Effector CD8-positive, alpha-beta T cell (primary cell): ENCODE measurements around the gene SYCN.
A peak's percentile ranks its signal among the peaks of the same experiment; 100 is the strongest.
"Not testable (repeated sequence)": the region's sequence is repeated elsewhere in the genome, so short reads cannot be mapped to it uniquely, and the experiment has no call there.

Source experiments
- DNase-seq: peaks from one replicate; lab custom pipeline; 2025; lab: John Stamatoyannopoulos, UW
- total RNA-seq, 4 experiments: gene quantifications; one replicate each; lab custom pipeline; 2026; lab: John Stamatoyannopoulos, UW

Gene SYCN, protein sequence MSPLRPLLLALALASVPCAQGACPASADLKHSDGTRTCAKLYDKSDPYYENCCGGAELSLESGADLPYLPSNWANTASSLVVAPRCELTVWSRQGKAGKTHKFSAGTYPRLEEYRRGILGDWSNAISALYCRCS
- 0 reads per million in 4 experiments for total RNA-seq

DNA sequence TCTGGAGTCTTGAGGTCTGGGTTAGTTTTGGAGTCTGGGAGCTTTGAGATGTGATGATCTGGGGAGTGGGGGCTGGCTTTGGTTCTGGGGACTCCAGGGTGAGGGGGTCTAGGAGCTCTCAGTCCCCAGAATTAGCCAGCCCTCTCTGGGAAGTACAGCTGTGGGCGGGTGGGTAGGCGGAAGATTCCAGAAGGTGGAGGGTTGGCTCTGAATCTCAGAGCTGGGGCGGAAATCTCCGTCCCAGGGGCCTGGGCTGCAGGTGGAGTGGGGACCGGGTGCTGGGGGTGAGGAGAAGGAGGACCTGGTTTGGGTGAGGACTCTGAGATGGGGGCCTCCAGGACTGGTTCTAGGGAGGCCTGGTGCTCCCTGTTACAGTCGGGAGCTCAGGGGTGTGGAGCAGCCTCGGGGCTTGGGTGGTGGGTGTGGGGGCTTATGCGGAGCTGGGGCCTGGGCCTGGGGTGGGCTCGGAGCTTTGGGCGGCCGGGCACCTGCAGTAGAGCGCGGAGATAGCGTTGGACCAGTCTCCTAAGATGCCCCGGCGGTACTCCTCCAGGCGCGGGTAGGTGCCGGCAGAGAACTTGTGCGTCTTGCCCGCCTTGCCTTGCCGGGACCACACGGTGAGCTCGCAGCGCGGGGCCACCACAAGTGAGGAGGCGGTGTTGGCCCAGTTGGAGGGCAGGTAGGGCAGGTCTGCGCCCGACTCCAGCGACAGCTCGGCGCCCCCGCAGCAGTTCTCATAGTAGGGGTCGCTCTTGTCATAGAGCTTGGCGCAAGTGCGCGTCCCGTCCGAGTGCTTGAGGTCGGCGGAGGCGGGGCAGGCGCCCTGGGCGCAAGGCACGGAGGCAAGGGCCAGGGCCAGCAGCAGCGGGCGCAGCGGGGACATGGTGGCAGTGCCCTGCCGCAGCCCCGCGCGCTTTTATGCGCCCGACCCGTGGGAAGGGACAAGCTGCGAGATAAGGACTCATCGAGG, at the start of gene SYCN:
TSS of gene SYCN (minus strand) at position 892 of the 970 bp plus-strand sequence. CDS start at position 883, 9 bp downstream.
- no peak for DNase-seq

DNA sequence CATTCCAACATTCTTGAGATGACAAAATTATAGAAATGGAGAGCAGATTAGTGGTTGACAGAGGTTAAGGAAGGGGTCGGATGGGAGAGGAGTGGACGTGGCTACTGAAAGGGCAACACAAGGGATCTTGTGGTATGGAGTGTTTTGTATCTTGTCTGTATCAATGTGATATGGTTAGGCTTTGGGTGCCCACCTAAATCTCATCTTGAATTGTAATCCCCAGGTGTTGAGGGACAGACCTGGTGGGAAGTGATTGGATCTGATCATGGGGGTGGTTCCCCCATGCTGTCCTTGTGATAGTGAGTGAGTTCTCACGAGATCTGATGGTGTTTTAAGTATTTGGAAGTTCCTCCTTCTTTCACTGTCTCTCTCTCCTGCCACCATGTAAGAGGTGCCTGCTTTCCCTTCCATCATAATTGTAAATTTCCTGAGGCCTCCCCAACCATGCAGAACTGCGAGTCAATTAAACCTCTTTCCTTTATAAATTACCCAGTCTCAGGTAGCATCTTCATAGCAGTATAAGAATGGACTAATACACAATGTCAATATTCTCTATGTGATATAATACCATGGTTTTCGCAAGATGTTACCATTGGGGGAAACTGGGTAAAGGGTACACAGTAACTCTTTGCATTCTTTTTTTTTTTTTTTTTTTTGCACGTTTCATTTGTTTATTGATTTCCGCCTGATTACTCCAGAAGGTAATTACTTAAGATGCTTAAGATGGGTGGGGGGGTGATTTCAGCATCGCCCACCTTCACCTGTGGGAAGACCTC, 49.5 kb upstream of the SYCN start:
- DNase-seq, result no peak

DNA sequence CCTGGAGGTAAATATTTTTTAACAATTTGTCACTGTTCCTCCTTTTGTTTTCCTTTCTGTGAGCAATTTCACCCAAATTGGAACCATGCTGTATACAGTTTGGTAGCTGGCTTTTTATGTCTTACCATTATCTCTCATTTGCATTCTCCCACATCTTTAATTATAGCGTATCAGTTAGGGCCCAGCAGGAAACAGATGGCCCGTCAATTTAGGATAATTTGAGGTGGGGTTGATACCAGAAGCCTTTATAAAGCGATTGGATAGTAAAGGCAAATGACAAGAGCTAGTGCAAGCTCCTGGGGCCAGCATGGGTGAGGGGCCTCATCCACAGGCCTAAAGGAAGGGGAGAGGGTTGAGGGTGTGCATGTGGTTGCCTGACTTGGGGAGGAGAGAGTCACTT, 48.4 kb upstream of the SYCN start:
- no peak for DNase-seq

DNA sequence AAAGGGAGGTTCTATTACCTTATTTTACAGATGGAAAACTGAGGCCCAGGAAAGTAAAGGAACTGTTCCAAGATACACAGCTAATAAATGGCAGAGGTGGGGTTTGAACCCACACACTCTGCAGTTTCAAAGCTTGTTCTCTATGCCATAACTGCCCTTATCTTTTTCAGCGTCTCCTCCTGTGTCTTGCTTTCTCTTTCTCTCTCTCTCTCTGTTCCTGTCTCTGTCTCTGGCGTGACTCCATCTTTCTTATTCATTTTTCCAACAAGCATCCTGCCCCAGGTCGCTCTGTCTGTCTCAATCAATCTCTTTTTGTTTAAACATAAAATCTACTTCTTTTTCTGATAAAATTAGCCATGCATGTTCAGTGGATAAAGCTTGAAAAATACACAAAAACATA, 47.8 kb upstream of the SYCN start:
- DNase-seq, result no peak

DNA sequence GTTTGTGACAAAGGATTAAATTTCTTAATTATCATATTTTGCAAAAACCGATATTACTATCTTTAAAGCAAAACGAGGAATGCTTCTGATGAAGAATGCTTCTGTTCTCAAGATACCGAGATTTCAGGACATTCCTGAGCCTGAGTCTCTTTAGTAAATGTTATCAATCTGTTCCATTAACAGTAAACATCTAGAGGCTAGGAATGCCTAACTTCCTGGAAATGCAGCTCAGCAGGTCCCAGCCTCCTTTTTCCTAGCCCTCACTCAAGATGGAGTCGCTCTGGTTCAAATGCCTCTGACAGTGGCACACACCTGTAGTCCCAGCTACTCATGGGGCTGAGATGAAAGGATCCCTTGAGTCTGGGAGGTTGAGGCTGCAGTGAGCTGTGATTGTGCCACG, 47.0 kb upstream of the SYCN start:
- no peak for DNase-seq

DNA sequence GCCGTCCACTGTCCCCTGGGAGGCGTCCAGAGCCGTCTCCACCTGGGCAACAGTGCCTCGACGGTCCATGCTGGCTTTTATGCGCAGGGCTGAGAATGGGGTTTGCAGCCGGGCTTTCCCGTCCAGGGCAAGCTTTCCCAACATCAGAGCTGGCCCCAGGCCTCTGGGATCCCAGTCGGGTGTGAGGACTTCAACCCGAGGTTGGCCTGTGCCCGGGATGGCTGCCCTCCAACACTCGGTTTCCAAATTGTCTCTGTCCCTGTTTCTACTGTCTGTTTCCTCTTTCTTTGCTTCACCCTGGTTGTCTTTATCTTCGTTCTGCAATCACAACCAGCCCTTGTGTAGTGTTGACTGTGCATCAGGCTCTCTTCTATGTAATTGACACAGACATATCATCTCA, 44.7 kb upstream of the SYCN start, which contains the start of gene IFNL4:
TSS of gene IFNL4 (minus strand) at position 51 of the 400 bp plus-strand sequence.
- no peak for DNase-seq

DNA sequence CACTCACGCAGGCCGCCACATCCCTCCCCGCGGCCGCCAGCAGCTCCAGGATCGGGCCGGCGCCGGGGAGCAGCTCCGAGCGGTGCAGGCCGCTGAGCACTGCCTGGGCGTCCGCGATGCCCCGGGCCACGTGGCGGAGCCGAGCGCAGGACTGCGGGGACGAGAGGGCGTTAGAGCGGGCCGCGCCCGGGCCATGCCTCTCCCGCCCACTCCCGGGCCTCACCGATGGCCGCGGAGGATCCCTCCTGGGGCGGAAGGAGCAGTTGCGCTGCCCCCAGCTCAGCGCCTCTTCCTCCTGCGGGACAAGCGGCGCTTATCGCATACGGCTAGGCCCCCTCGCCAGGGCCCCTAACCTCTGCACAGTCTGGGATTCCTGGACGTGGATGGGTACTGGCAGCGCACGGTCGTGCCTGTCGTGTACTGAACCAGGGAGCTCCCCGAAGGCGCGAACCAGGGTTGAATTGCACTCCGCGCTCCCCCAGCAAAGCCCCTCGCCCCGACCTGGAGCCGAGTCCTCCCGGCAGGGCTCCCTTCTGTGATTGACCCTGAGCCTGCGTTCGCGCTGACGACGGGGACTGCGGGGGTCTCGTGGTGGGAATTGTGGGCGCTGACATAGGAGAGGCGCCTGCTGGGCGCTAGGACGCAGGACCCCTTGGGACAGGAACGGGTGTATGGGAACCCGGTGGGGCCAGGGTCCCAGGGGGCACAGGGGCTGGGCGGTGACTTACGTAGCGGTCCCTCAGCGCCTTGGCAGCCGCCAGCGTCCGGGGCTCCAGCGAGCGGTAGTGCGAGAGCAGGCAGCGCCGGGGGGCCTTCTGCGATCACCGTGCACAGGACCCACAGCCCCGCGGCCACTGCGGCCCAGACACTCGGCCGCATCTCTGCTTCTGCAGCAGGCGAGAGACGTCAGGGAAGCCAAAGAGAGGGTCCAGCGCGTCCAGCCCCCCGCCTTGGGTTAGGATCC, 43.9 kb upstream of the SYCN start:
- no peak for DNase-seq

DNA sequence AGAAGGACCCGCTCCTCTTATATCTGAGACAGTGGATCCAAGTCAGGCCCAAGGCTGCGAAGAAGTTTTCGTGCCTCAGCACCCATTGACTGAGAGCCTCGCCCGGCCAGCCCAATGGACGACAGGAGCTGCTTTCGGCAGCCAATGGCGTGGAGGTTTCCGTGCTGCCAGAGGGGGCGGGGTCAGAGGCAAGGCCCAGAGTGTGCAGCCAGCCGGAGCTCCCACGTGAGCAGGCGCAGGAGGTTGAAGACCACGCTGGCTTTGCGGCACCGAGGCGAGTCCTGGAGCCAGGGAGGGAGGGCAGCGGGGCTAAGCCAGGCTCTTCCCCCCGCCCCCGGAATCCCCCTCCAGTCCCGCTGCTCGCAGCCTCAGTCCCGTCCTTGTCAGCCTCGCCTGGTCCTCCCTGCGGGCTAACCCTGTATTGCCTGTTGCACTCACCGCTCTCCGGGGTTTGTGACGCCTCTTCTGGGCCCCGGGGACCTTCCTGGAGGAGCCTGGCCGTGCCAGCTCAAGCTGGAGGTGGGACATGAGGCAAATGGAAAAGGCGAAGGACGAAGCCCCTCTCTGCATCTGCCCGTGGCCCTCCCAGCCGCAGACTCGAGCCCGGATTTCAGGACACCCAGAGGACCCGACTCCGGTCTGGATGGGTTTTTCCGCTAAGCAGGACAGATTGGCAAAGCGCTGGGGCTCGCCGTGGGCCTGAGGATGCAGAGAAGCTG, 43.0 kb upstream of the SYCN start:
- DNase-seq, result no peak

DNA sequence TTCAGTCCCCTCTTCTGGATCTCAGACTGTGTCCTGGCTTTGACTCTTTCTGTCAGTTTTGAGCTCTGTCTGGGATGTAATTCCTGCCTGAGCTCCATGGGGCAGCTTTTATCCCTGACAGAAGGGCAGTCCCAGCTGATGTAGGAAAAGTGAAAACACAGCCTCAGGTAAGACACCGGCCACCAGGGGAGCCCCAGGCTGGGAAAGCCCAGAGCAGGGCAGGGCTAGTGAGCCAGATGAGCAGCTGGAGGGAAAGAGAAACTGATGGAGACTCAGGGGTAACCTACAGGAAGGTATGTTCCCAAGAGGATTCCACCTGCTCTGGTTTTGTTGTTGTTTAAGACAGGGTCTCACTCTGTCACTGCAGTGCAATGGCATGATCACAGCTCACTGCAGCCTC, 41.1 kb upstream of the SYCN start:
- not testable (repeated sequence) for DNase-seq

DNA sequence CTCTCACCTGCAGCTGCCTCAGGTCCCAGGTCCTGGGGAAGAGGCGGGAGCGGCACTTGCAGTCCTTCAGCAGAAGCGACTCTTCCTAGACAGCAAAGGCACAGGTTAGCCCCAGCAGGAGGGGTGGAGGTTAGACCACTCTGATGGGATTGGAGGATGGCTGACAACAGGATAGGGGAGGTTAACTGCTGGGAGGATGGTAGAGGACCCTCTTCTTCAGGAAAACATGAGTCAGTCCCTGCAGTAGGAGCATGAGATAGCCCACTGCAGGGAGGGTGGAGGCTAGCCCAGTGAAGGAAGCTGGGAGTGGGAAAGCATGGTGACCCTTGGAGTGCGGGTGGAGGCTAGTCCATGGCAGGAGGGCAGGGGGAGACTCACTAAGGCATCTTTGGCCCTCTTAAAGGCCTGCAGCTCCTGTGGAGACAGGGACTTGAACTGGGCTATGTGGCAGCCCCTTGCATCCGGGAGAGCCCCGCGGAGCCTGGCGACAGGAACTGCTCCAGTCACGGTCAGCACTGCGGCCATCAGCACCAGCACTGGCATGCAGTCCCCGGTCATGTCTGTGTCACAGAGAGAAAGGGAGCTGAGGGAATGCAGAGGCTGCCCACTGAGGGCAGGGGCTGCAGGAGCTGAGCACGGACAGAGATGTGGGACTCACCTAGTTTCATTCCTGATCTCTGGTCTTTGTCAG, 40.5 kb upstream of the SYCN start, which contains the start of gene IFNL3:
TSS of gene IFNL3 (minus strand) at position 597 of the 691 bp plus-strand sequence. CDS start at position 558, 39 bp downstream.
- not testable (repeated sequence) for DNase-seq

DNA sequence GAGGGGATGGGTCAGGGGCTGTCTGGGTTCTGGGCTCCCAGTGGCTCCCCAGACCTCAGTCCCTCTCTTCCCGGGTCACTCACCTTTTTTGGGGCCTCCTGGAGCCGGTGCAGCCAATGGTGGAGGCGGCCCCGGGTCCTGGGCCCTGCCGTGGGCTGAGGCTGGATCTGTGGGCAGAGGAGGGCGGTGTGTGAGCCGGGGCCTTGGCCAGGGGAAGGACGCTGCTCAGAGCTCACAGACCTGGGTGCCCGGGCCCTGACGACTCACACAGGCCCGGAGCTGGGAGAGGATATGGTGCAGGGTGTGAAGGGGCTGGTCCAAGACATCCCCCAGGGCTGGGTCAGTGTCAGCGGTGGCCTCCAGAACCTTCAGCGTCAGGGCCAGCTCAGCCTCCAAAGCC, 39.7 kb upstream of the SYCN start:
- DNase-seq, result not testable (repeated sequence)

DNA sequence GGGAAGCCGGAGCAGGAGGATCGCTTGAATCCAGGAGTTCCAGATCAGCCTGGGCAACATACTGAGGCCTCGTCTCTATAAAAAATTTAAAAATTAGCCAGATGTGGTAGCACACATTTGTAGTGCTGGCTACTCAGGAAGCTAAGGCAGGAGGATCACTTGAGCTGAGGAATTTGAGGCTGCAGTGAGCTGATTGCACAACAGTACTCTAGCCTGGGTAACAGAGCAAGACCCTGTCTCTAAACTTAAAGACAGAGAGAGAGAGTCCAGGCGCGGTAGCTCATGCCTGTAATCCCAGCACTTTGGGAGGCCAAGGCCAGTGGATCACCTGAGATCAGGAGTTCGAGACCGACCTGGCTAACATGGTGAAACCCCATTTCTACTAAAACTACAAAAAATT, 36.4 kb upstream of the SYCN start:
- no peak for DNase-seq

DNA sequence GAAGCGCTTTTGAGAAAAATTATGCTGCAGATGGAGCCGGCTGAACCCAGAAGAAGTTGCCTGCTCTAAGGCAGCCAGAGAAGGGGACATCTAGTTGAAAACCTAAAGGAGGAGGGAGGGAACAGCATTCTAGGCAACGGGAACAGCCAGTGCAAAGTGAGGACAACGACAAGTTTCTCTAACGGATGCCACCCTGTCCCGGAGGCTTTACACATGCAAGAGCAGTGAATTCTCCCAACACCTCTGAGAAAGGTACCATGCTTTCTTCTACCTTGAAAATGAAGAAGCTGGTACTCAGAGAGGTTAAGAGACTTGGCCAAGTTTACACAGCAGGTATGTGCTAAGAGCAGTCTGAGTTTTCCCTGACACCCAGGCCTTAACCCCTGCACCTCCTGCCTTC, 34.9 kb upstream of the SYCN start:
- DNase-seq, result no peak

DNA sequence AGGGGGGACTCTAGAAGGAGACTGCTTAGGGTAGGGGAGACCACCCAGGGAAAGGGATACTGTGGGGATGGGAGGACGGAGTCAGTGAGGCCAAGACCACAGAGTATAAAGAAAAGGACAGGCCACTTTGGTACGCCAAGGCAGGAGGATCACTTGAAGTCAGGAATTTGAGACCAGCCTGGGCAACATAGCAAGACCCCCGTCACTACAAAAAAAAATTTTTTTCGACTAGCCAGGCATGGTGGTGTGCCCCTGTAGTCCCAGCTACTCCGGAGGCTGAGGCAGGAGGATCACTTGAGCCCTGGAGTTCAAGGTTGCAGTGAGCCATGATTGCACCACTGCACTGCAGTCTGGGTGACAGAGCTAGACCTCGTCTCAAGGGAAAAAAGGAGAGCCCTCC, 34.1 kb upstream of the SYCN start:
- no peak for DNase-seq

DNA sequence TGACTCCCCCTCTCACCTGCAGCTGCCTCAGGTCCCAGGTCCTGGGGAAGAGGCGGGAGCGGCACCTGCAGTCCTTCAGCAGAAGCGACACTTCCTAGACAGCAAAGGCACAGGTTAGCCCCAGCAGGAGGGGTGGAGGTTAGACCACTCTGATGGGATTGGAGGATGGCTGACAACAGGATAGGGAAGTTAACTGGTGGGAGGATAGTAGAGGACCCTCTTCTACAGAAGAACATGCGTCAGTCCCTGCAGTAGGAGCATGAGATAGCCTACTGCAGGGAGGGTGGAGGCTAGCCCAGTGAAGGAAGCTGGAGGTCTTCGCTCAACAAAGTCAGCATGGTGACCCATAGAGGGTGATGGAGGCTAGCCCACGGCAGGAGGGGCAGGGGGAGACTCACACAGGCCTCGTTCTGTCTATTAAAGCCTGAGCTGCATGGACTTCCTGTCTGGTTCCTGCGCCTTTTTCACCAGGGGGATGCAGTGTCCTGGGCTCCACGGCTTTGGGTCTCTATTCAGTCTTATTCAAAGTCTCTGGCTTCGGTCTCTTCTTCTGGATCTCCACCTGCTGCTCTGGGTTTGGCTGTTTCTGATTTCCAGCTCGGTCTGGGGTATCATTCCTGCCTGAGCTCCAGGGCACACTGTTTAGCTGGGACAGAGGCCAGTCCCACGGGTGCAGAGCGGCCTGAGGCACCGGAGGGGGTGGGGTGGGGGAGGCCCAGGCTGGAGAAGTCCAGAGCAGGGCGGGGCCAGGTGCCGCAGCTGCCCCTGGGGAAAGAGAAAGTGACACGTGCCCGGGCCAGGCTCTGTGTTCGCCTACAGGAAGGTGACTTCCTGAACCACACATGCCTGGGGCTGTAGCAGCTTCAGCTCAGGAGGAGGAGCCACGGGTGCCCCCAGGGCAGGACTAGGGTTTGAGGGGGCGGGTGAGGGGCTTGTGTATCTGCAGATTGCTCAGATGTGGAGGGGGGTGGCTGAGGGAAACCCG, 33.4 kb upstream of the SYCN start:
- peak; percentile 13 for DNase-seq

DNA sequence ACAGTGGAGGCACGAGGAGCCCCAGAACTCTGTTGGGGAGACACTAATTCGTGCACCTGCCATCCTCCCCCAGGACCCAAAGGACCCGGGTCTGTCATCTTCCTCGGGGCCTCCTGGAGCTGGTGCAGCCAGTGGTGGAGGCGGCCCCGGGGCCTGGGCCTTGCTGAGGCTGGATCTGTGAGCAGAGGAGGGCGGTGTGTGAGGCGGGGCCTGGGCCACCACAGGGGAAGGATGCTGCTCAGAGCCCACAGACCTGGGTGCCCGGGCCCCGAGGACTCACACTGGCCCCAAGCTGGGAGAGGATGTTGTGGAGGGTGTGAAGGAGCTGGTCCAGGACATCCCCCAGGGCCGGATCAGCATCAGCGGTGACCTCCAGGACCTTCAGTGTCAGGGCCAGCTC, 32.5 kb upstream of the SYCN start:
- DNase-seq, result no peak

DNA sequence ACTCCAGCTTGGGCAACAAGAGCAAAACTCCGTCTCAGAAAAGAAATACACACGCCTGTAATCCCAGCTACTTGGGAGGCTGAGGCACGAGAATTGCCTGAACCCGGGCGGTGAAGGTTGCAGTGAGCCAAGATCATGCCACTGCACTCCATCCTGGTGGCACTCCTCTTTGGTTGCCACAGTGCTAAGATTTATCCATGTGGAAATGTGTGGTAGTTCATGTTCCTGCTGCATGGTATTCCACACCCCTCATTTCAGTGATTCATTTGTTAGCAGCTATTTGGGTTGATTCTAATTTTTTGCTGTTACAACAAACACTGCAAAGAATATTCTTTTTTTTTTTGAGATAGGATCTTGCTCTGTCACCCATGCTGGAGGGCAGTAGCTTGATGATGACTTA, 28.6 kb upstream of the SYCN start:
- no peak for DNase-seq

DNA sequence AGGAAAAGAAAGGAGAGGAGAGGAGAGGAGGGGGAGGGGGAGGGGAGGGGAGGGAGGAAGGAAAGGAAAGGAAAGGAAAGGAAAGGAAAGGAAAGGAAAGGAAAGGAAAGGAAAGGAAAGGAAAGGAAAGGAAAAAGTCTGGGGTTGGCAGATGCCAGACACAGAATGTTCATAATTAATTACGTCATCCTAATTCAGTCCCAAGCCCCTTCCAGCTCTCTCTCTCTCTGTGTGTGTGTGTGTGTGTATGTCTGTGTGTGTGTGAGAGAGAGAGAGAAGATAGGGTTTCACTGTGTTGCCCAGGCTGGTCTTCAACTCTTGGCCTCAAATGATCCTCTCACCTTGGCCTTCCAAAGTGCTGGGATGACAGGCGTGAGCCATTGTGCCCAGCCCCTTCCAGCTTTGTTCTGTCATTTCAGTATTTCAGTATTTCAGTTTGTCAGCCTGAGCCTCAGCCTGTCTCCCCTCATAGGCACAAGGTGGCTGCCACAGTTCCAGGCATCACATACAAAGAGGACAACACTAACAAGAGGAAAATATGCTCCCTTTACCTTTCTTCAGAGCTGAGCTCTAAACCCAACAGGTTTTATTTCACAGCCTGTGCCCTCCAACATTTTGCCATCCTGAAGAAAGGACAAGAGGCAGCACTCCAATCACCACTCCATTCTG, 26.2 kb upstream of the SYCN start:
- no peak for DNase-seq
